NB4 (cell line): Measurements from ENCODE around the gene NXPH2.

Experiments
- MYC ChIP-seq: IDR thresholded peaks from 2 replicates; pipeline ENCODE4 v1.6.1; 2011; ENCODE audit warnings: low read depth, low read length
- POLR2A ChIP-seq: IDR thresholded peaks from 2 replicates; pipeline ENCODE4 v1.6.1; 2011; ENCODE audit warnings: mild to moderate bottlenecking; ENCODE audit not compliant: insufficient read length; ENCODE audit errors: extremely low read depth
- TF ChIP-seq, protein P1 (sequence below): IDR thresholded peaks from one replicate; pipeline ENCODE4 v1.5.1; 2012; ENCODE audit warnings: low read depth, low read length
- TF ChIP-seq, protein P2 (sequence below): IDR thresholded peaks from 2 replicates; pipeline ENCODE4 v1.6.1; 2011; ENCODE audit warnings: low read depth, low read length

DNA sequence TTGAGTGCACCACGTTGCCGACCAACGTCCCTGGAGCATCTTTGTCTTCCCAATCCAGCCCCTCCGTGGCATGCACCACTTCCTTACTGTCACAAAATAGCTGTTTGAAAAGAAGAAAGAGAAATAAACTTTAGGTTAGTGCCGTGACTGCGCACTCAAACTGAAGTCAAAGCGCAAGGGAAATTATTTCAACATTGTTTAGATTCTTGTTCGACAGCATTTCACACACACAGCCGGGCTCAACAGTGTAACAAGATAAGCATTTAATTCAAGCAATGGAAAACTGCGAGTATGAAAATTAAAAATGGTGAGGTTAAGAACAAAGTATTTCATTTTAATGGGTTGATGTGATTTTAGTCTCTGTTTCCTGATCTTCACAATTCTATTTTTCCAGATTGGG is 108.6 kb downstream of the NXPH2 start:
- TF ChIP-seq, protein P1, sequence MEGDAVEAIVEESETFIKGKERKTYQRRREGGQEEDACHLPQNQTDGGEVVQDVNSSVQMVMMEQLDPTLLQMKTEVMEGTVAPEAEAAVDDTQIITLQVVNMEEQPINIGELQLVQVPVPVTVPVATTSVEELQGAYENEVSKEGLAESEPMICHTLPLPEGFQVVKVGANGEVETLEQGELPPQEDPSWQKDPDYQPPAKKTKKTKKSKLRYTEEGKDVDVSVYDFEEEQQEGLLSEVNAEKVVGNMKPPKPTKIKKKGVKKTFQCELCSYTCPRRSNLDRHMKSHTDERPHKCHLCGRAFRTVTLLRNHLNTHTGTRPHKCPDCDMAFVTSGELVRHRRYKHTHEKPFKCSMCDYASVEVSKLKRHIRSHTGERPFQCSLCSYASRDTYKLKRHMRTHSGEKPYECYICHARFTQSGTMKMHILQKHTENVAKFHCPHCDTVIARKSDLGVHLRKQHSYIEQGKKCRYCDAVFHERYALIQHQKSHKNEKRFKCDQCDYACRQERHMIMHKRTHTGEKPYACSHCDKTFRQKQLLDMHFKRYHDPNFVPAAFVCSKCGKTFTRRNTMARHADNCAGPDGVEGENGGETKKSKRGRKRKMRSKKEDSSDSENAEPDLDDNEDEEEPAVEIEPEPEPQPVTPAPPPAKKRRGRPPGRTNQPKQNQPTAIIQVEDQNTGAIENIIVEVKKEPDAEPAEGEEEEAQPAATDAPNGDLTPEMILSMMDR = no peak
- TF ChIP-seq POLR2A (no peak), MYC (no peak)
- TF ChIP-seq, protein P2, sequence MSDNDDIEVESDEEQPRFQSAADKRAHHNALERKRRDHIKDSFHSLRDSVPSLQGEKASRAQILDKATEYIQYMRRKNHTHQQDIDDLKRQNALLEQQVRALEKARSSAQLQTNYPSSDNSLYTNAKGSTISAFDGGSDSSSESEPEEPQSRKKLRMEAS = no peak
